Testis (tissue), 2 donors: ENCODE data around the gene INAFM2.

Experiments
- CTCF ChIP-seq, 3 experiments: fragments of 450-650 bp in 2 of 3; fragments of 200-600 bp in 1 of 3; sonication (generic) in 1 of 3; IDR thresholded peaks; one replicate each; pipeline ENCODE4 v1.5.1; 2016 to 2019; ENCODE audit warnings: antibody characterized with exemption in 3 of 3, mild to moderate bottlenecking in 2 of 3, moderate library complexity in 1 of 3
- POLR2A ChIP-seq: fragments of 450-650 bp; IDR thresholded peaks from one replicate; pipeline ENCODE4 v1.6.1; 2017; ENCODE audit warnings: antibody characterized with exemption, mild to moderate bottlenecking, moderate library complexity

GRCh38 chr15:40347559-40348473 is 24.3 kb downstream of the INAFM2 start:
- no peak for TF ChIP-seq CTCF (IDR thresholded peaks at IDR 0.05)
- no peak for TF ChIP-seq POLR2A
